ENCODE results near the gene HOXA13. TPM values are rescaled to one million over a fixed set of nuclear protein-coding genes. Genes with fewer than 3 reads are reported as not detected.

Gene HOXA13
- polyA plus RNA-seq, 1 of the 3 experiments (the other 2 are of a cell fraction) = not detected

GRCh38 chr7:27217951-27218350, 18.1 kb upstream of the HOXA13 start:
- Histone ChIP-seq H3K4me3 (ENCODE audit: low read depth in 2 of 2, low read length in 1 of 2) (no peak overlapping the region), H3K36me3 (replicated peaks in 1 of 2; ENCODE audit: control insufficient read depth in 1 of 2, insufficient read depth in 2 of 2, low read length in 1 of 2) (no peaks in the 10 kb centered on the region), H3K79me2 (ENCODE audit: insufficient read depth) (no peaks in the 10 kb centered on the region), H3K9me3 (no peaks in the 10 kb centered on the region), H2AFZ (ENCODE audit: low read depth) (no peak overlapping the region), H3K27me3 (ENCODE audit: insufficient read depth) (peaks cover 100% of the 10 kb centered on the region), H3K4me1 (ENCODE audit: control insufficient read depth in 1 of 2, insufficient read depth in 2 of 2, low read depth in 1 of 2, low read length in 1 of 2) (peaks cover 0 to 5% of the 10 kb centered on the region in 2 experiments; a peak in 1 of 4 replicates), H3K27ac (ENCODE audit: low read depth in 2 of 2, low read length in 1 of 2) (no peak overlapping the region), H3K4me2 (no peak overlapping the region), H3F3A (replicated peaks; ENCODE audit: insufficient read depth) (no peaks in the 10 kb centered on the region), H3K9ac (no peak overlapping the region), H3K9me2 (no peaks in the 10 kb centered on the region), H4K20me1 (ENCODE audit: insufficient read depth) (no peaks in the 10 kb centered on the region)
- no peak for DNase-seq
- no peak for TF ChIP-seq YY1 (IDR thresholded peaks at IDR 0.05; ENCODE audit: low read depth)
- TF ChIP-seq USF2 (IDR thresholded peaks at IDR 0.05; ENCODE audit: borderline replicate concordance, low read depth, low read length) = no peak
- no peak for TF ChIP-seq FOXJ3 (CRISPR knock-in tag; IDR thresholded peaks at IDR 0.05)
- TF ChIP-seq, protein P1, sequence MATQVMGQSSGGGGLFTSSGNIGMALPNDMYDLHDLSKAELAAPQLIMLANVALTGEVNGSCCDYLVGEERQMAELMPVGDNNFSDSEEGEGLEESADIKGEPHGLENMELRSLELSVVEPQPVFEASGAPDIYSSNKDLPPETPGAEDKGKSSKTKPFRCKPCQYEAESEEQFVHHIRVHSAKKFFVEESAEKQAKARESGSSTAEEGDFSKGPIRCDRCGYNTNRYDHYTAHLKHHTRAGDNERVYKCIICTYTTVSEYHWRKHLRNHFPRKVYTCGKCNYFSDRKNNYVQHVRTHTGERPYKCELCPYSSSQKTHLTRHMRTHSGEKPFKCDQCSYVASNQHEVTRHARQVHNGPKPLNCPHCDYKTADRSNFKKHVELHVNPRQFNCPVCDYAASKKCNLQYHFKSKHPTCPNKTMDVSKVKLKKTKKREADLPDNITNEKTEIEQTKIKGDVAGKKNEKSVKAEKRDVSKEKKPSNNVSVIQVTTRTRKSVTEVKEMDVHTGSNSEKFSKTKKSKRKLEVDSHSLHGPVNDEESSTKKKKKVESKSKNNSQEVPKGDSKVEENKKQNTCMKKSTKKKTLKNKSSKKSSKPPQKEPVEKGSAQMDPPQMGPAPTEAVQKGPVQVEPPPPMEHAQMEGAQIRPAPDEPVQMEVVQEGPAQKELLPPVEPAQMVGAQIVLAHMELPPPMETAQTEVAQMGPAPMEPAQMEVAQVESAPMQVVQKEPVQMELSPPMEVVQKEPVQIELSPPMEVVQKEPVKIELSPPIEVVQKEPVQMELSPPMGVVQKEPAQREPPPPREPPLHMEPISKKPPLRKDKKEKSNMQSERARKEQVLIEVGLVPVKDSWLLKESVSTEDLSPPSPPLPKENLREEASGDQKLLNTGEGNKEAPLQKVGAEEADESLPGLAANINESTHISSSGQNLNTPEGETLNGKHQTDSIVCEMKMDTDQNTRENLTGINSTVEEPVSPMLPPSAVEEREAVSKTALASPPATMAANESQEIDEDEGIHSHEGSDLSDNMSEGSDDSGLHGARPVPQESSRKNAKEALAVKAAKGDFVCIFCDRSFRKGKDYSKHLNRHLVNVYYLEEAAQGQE (IDR thresholded peaks at IDR 0.05; ENCODE audit: low read depth, low read length) = no peak
- TF ChIP-seq, protein P2, sequence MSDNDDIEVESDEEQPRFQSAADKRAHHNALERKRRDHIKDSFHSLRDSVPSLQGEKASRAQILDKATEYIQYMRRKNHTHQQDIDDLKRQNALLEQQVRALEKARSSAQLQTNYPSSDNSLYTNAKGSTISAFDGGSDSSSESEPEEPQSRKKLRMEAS (IDR thresholded peaks at IDR 0.05; ENCODE audit: low read depth) = no peak
- no peak for TF ChIP-seq GABPA (IDR thresholded peaks at IDR 0.05; ENCODE audit: low read depth)
- TF ChIP-seq NFIC (IDR thresholded peaks at IDR 0.05; ENCODE audit: borderline replicate concordance) = no peak
- no peak for TF ChIP-seq RFX5 (IDR thresholded peaks at IDR 0.05; ENCODE audit: low read length)
- no peak for TF ChIP-seq SMC3 (IDR thresholded peaks at IDR 0.05; ENCODE audit: low read depth, low read length)
- POLR2A ChIA-PET = interaction anchor here (0.7 to 0.9 kb wide), 2 partner anchors 9 to 678 kb away, joined by 3 to 4 read pairs; no protein-coding TSS in a partner anchor
- CTCF ChIA-PET = interaction anchor here (0.8 to 1.8 kb wide), 4 partner anchors 7 to 703 kb away, joined by 3 to 6 read pairs (median 3); no protein-coding TSS in a partner anchor

GRCh38 chr7:27215356-27215755, 15.5 kb upstream of the HOXA13 start:
- Histone ChIP-seq H2AFZ (ENCODE audit: low read depth) (no peak overlapping the region), H3K9me2 (no peaks in the 10 kb centered on the region), H3K9ac (no peak overlapping the region), H3K36me3 (replicated peaks in 1 of 2; ENCODE audit: control insufficient read depth in 1 of 2, insufficient read depth in 2 of 2, low read length in 1 of 2) (no peaks in the 10 kb centered on the region), H3K9me3 (no peaks in the 10 kb centered on the region), H4K20me1 (ENCODE audit: insufficient read depth) (no peaks in the 10 kb centered on the region; the same call in 1 of the 2 replicates), H3F3A (replicated peaks; ENCODE audit: insufficient read depth) (no peaks in the 10 kb centered on the region), H3K27ac (ENCODE audit: low read depth in 2 of 2, low read length in 1 of 2) (no peak overlapping the region), H3K4me2 (no peak overlapping the region), H3K4me3 (ENCODE audit: low read depth in 2 of 2, low read length in 1 of 2) (no peak overlapping the region), H3K27me3 (ENCODE audit: insufficient read depth) (peaks cover 100% of the 10 kb centered on the region), H3K79me2 (ENCODE audit: insufficient read depth) (no peaks in the 10 kb centered on the region), H3K4me1 (ENCODE audit: control insufficient read depth in 1 of 2, insufficient read depth in 2 of 2, low read depth in 1 of 2, low read length in 1 of 2) (peaks cover 0 to 14% of the 10 kb centered on the region in 2 experiments; a peak in 1 of 4 replicates)
- ChIA-PET POLR2A (no interaction called here), CTCF (interaction anchor here (0.8 to 8.7 kb wide), 3 partner anchors 11 to 805 kb away, joined by 3 to 79 read pairs (median 3); no protein-coding TSS in a partner anchor)
- no peak for TF ChIP-seq NFIC (IDR thresholded peaks at IDR 0.05; ENCODE audit: borderline replicate concordance)
- TF ChIP-seq NRF1 (IDR thresholded peaks at IDR 0.05; ENCODE audit: low read depth, low read length) = no peak
- TF ChIP-seq TCF12 (IDR thresholded peaks at IDR 0.05) = no peak
- TF ChIP-seq POLR2AphosphoS5 (IDR thresholded peaks at IDR 0.05; ENCODE audit: low read depth, low read length) = no peak
- no peak for TF ChIP-seq ELF1 (IDR thresholded peaks at IDR 0.05)
- no peak for TF ChIP-seq CHD2 (IDR thresholded peaks at IDR 0.05; ENCODE audit: low read length, partially characterized antibody)
- no peak for TF ChIP-seq PBX3 (IDR thresholded peaks at IDR 0.05)
- no peak for TF ChIP-seq RAD21 (IDR thresholded peaks at IDR 0.05; ENCODE audit: low read length)
- 9% methylated on average over 2 of the region's 2 CpGs for WGBS (ENCODE audit: low lambda C conversion rate)
- no peak for DNase-seq

All from SK-N-SH (cell line).